GM12892 (cell line): ENCODE results near the gene PARPBP.

ENCODE experiments used
- POLR2A ChIP-seq: IDR thresholded peaks from 2 replicates; pipeline ENCODE4 v1.6.1; 2011; ENCODE audit warnings: low read depth, low read length, control low read depth
- POLR2AphosphoS5 ChIP-seq: IDR thresholded peaks from 2 replicates; pipeline ENCODE4 v1.6.1; 2011; ENCODE audit warnings: low read depth, low read length, control low read depth
- TAF1 ChIP-seq: IDR thresholded peaks from 2 replicates; pipeline ENCODE4 v1.6.1; 2011; ENCODE audit warnings: low read depth, mild to moderate bottlenecking, control low read depth, low read length, borderline replicate concordance

GRCh38 chr12:102114212-102114611, 5.8 kb upstream of the PARPBP start:
- TF ChIP-seq POLR2A (no peak), TAF1 (no peak), POLR2AphosphoS5 (no peak)
